Measurements from ENCODE around the gene NPBWR2.

GRCh38 chr20:64156136-64156885 is 48.9 kb upstream of the NPBWR2 start:
- TF ChIP-seq CTCF (IDR thresholded peaks at IDR 0.05; ENCODE audit: insufficient read depth, low read depth, low read length) = no peak
- no peak for TF ChIP-seq EZH2 (IDR thresholded peaks at IDR 0.05; ENCODE audit: insufficient read depth, low read length)

Measured in astrocyte (in vitro differentiated cells and primary cell).